Neural progenitor cell (in vitro differentiated cells): Measurements from ENCODE around the gene ZBTB46.

Source experiments
- EZH2 ChIP-seq: fragments of 200-600 bp; sonication (generic); IDR thresholded peaks from 2 replicates; pipeline ENCODE4 v1.6.1; 2017; ENCODE audit warnings: antibody characterized with exemption, mild to moderate bottlenecking, moderate library complexity
- EZH2phosphoT487 ChIP-seq: fragments of 200-600 bp; sonication (generic); IDR thresholded peaks from 2 replicates; pipeline ENCODE4 v1.6.1; 2017; ENCODE audit warnings: antibody characterized with exemption
- TF ChIP-seq, protein P1 (sequence below): fragments of 200-600 bp; sonication (generic); IDR thresholded peaks from 2 replicates; pipeline ENCODE4 v1.5.1; 2017; ENCODE audit warnings: antibody characterized with exemption, mild to moderate bottlenecking

DNA sequence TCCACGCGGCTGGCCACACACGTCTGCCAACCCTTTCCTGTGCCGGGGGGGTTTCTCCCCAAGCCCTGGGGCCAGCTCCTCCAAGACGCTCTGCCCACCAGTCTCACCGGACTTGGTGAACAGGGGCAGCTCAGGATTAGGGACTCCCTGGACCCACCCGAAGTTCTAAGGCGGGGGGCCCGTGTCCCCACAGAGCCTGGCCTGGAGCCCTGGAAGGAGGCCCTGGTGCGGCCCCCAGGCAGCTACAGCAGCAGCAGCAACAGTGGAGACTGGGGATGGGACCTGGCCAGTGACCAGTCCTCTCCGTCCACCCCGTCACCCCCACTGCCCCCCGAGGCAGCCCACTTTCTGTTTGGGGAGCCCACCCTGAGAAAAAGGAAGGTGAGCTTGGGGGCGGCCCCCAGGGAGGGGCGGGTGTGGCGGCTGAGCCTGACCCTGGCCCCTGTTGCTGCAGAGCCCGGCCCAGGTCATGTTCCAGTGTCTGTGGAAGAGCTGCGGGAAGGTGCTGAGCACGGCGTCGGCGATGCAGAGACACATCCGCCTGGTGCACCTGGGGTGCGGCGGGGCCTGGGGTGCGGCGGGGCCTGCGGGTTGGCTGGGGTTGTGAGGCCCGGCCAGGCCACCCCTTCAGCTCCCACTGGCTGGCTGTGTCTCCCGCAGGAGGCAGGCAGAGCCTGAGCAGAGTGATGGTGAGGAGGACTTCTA, 89.2 kb downstream of the ZBTB46 start:
- TF ChIP-seq, protein P1, sequence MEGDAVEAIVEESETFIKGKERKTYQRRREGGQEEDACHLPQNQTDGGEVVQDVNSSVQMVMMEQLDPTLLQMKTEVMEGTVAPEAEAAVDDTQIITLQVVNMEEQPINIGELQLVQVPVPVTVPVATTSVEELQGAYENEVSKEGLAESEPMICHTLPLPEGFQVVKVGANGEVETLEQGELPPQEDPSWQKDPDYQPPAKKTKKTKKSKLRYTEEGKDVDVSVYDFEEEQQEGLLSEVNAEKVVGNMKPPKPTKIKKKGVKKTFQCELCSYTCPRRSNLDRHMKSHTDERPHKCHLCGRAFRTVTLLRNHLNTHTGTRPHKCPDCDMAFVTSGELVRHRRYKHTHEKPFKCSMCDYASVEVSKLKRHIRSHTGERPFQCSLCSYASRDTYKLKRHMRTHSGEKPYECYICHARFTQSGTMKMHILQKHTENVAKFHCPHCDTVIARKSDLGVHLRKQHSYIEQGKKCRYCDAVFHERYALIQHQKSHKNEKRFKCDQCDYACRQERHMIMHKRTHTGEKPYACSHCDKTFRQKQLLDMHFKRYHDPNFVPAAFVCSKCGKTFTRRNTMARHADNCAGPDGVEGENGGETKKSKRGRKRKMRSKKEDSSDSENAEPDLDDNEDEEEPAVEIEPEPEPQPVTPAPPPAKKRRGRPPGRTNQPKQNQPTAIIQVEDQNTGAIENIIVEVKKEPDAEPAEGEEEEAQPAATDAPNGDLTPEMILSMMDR = no peak
- TF ChIP-seq EZH2 (no peak), EZH2phosphoT487 (no peak)
